HepG2 (cell line): ENCODE data around the gene NUDT14.

Experiments used
- EZH2 ChIP-seq: conservative IDR thresholded peaks from 2 replicates; pipeline ENCODE4 v1.6.1; 2012; ENCODE audit warnings: mild to moderate bottlenecking, low read depth, low read length, moderate library complexity
- HCFC1 ChIP-seq: fragments of 150-350 bp; IDR thresholded peaks from 2 replicates; pipeline ENCODE4 v1.6.1; 2014; ENCODE audit warnings: low read depth, low read length
- SOX6 ChIP-seq, 2 experiments: fragments of 450-650 bp in 1 of 2; sonication (generic) in 1 of 2; formaldehyde crosslinking in 1 of 2; IDR thresholded peaks; 2 replicates each; pipeline versions ENCODE4 v1.4.0 to v1.6.1; 2017 to 2020; ENCODE audit warnings: antibody characterized with exemption in 1 of 2, mild to moderate bottlenecking in 1 of 2, missing genetic modification reagents in 1 of 2
- ZNF3 ChIP-seq: IDR thresholded peaks from 2 replicates; pipeline ENCODE4 v1.7.0; 2017; ENCODE audit warnings: inconsistent platforms
- ZNF331 ChIP-seq: sonication (generic); formaldehyde crosslinking; IDR thresholded peaks from 2 replicates; pipeline ENCODE4 v1.4.0; 2020; ENCODE audit warnings: missing genetic modification reagents
- TF ChIP-seq, protein P1 (sequence below): sonication (generic); formaldehyde crosslinking; IDR thresholded peaks from 2 replicates; pipeline ENCODE4 v1.9.0; 2021; ENCODE audit warnings: missing genetic modification reagents, mild to moderate bottlenecking, borderline replicate concordance
- TF ChIP-seq, protein P2 (sequence below), 2 experiments: IDR thresholded peaks; 2 replicates each; pipeline ENCODE4 v1.6.1; 2011 to 2012; ENCODE audit warnings: low read length in 2 of 2, borderline replicate concordance in 1 of 2, low read depth in 1 of 2, mild to moderate bottlenecking in 1 of 2, moderate library complexity in 1 of 2
- TF ChIP-seq, protein P3 (sequence below): sonication (generic); formaldehyde crosslinking; IDR thresholded peaks from 2 replicates; pipeline ENCODE4 v1.5.0; 2020; ENCODE audit warnings: mild to moderate bottlenecking, missing genetic modification reagents, moderate library complexity
- TF ChIP-seq, protein P4 (sequence below): IDR thresholded peaks from 2 replicates; pipeline ENCODE4 v1.6.1; 2016; ENCODE audit warnings: mild to moderate bottlenecking

DNA sequence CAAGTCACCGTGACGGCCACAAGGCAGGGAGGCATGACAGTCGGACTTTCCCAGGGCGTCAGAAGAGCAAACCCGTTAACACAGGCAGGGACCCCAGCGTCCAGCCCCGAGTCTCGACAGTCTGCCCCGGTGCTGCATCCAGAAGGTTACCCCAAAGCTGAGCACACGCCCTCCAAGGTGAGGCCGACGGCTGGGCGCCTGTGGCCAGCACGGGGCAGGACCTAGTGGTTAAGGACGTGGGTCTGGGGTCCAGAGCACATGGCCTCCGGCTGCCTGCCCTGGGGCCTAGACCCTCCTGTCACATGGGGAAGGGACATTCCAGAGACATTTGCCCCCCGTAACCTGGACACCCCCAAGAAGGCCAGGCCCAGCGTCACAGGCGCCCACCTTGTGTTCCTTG lies 37.5 kb upstream of the NUDT14 start:
- TF ChIP-seq EZH2, result no peak
- TF ChIP-seq, protein P1, sequence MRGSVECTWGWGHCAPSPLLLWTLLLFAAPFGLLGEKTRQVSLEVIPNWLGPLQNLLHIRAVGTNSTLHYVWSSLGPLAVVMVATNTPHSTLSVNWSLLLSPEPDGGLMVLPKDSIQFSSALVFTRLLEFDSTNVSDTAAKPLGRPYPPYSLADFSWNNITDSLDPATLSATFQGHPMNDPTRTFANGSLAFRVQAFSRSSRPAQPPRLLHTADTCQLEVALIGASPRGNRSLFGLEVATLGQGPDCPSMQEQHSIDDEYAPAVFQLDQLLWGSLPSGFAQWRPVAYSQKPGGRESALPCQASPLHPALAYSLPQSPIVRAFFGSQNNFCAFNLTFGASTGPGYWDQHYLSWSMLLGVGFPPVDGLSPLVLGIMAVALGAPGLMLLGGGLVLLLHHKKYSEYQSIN (CRISPR knock-in tag), result no peak
- TF ChIP-seq SOX6 (IDR thresholded peaks at IDR 0.05), result no peak
- TF ChIP-seq SOX6 (CRISPR knock-in tag; IDR thresholded peaks at IDR 0.05), result no peak
- TF ChIP-seq ZNF3 (CRISPR knock-in tag), result no peak
- no peak for TF ChIP-seq HCFC1
- no peak for TF ChIP-seq ZNF331
- TF ChIP-seq, protein P2, sequence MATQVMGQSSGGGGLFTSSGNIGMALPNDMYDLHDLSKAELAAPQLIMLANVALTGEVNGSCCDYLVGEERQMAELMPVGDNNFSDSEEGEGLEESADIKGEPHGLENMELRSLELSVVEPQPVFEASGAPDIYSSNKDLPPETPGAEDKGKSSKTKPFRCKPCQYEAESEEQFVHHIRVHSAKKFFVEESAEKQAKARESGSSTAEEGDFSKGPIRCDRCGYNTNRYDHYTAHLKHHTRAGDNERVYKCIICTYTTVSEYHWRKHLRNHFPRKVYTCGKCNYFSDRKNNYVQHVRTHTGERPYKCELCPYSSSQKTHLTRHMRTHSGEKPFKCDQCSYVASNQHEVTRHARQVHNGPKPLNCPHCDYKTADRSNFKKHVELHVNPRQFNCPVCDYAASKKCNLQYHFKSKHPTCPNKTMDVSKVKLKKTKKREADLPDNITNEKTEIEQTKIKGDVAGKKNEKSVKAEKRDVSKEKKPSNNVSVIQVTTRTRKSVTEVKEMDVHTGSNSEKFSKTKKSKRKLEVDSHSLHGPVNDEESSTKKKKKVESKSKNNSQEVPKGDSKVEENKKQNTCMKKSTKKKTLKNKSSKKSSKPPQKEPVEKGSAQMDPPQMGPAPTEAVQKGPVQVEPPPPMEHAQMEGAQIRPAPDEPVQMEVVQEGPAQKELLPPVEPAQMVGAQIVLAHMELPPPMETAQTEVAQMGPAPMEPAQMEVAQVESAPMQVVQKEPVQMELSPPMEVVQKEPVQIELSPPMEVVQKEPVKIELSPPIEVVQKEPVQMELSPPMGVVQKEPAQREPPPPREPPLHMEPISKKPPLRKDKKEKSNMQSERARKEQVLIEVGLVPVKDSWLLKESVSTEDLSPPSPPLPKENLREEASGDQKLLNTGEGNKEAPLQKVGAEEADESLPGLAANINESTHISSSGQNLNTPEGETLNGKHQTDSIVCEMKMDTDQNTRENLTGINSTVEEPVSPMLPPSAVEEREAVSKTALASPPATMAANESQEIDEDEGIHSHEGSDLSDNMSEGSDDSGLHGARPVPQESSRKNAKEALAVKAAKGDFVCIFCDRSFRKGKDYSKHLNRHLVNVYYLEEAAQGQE (IDR thresholded peaks at IDR 0.05; ENCODE audit: borderline replicate concordance in 1 of 2, low read depth in 1 of 2, low read length in 2 of 2), result no peak
- TF ChIP-seq, protein P3, sequence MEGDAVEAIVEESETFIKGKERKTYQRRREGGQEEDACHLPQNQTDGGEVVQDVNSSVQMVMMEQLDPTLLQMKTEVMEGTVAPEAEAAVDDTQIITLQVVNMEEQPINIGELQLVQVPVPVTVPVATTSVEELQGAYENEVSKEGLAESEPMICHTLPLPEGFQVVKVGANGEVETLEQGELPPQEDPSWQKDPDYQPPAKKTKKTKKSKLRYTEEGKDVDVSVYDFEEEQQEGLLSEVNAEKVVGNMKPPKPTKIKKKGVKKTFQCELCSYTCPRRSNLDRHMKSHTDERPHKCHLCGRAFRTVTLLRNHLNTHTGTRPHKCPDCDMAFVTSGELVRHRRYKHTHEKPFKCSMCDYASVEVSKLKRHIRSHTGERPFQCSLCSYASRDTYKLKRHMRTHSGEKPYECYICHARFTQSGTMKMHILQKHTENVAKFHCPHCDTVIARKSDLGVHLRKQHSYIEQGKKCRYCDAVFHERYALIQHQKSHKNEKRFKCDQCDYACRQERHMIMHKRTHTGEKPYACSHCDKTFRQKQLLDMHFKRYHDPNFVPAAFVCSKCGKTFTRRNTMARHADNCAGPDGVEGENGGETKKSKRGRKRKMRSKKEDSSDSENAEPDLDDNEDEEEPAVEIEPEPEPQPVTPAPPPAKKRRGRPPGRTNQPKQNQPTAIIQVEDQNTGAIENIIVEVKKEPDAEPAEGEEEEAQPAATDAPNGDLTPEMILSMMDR (CRISPR knock-in tag), result no peak
- TF ChIP-seq, protein P4, sequence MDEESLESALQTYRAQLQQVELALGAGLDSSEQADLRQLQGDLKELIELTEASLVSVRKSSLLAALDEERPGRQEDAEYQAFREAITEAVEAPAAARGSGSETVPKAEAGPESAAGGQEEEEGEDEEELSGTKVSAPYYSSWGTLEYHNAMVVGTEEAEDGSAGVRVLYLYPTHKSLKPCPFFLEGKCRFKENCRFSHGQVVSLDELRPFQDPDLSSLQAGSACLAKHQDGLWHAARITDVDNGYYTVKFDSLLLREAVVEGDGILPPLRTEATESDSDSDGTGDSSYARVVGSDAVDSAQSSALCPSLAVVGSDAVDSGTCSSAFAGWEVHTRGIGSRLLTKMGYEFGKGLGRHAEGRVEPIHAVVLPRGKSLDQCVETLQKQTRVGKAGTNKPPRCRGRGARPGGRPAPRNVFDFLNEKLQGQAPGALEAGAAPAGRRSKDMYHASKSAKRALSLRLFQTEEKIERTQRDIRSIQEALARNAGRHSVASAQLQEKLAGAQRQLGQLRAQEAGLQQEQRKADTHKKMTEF (CRISPR knock-in tag), result no peak
